Smooth muscle cell (in vitro differentiated cells): ENCODE measurements around the gene CNIH2. TPM values are rescaled to one million over a fixed set of nuclear protein-coding genes. Genes with fewer than 3 reads are reported as not detected.

Experiments used
- DNase-seq: peaks from one replicate; lab custom pipeline; 2025; ENCODE audit not compliant: unreplicated experiment; lab: John Stamatoyannopoulos, UW
- H2AFZ ChIP-seq: fragments of 200-600 bp; sonication (generic); 2 replicates; pipeline ENCODE4 v1.6.0; 2016; ENCODE audit warnings: antibody characterized with exemption, low read depth, mild to moderate bottlenecking
- H3F3A ChIP-seq: fragments of 200-600 bp; sonication (generic); 2 replicates; pipeline ENCODE4 v1.6.0; 2017; ENCODE audit warnings: antibody characterized with exemption, low read depth
- H3K27ac ChIP-seq: fragments of 200-600 bp; sonication (generic); 2 replicates; pipeline ENCODE4 v1.5.1; 2016; ENCODE audit warnings: low read depth, mild to moderate bottlenecking
- H3K27me3 ChIP-seq: fragments of 200-600 bp; sonication (generic); 2 replicates; pipeline ENCODE4 v1.6.1; 2016; ENCODE audit warnings: low read depth, mild to moderate bottlenecking
- H3K36me3 ChIP-seq: fragments of 200-600 bp; sonication (generic); 2 replicates; pipeline ENCODE4 v1.5.1; 2016; ENCODE audit warnings: low read depth
- H3K4me1 ChIP-seq: fragments of 200-600 bp; sonication (generic); 2 replicates; pipeline ENCODE4 v1.5.1; 2016; ENCODE audit warnings: low read depth
- H3K4me2 ChIP-seq: fragments of 200-600 bp; sonication (generic); 2 replicates; pipeline ENCODE4 v1.6.0; 2016; ENCODE audit warnings: mild to moderate bottlenecking
- H3K4me3 ChIP-seq: fragments of 200-600 bp; sonication (generic); 2 replicates; pipeline ENCODE4 v1.5.1; 2016; ENCODE audit warnings: mild to moderate bottlenecking
- H3K79me2 ChIP-seq: fragments of 200-600 bp; sonication (generic); 2 replicates; pipeline ENCODE4 v1.6.0; 2016; ENCODE audit warnings: low read depth, mild to moderate bottlenecking
- H3K9ac ChIP-seq: fragments of 200-600 bp; sonication (generic); 2 replicates; pipeline ENCODE4 v1.6.0; 2016; ENCODE audit warnings: low read depth
- H3K9me3 ChIP-seq: fragments of 200-600 bp; sonication (generic); replicated peaks from 2 replicates; pipeline ENCODE4 v1.5.1; 2016; ENCODE audit warnings: low read depth
- H4K20me1 ChIP-seq: fragments of 200-600 bp; sonication (generic); 2 replicates; pipeline ENCODE4 v1.6.0; 2016; ENCODE audit warnings: low read depth
- WGBS: methylation state at CpG from one replicate; pipeline ENCODE4 v1.1.7; 2016; ENCODE audit warnings: low lambda C conversion rate; 5-methylcytosine and 5-hydroxymethylcytosine counted together
- polyA plus RNA-seq: library from polyadenylated mRNA; unstranded; fragments of >200 nt; fragmentation: Nextera tagmentation; extraction: Ambion mirVana; gene quantifications from 2 replicates; pipeline ENCODE4 v1.2.1, GENCODE V29; 2016
- total RNA-seq: library from RNA; depleted of rRNA; stranded (reverse); fragments of >200 nt; gene quantifications from 2 replicates; pipeline ENCODE4 v1.2.3, GENCODE V29; 2014
- TF ChIP-seq, protein P1 (sequence below): fragments of 200-600 bp; sonication (generic); IDR thresholded peaks from 2 replicates; pipeline ENCODE4 v1.5.1; 2017; ENCODE audit warnings: borderline replicate concordance, mild to moderate bottlenecking, antibody characterized with exemption; ENCODE audit not compliant: insufficient read depth, poor library complexity, severe bottlenecking

The CNIH2 gene
- total and polyA plus RNA-seq, 2 experiments from 2014 or later: 12.2 to 17.0 TPM

DNA sequence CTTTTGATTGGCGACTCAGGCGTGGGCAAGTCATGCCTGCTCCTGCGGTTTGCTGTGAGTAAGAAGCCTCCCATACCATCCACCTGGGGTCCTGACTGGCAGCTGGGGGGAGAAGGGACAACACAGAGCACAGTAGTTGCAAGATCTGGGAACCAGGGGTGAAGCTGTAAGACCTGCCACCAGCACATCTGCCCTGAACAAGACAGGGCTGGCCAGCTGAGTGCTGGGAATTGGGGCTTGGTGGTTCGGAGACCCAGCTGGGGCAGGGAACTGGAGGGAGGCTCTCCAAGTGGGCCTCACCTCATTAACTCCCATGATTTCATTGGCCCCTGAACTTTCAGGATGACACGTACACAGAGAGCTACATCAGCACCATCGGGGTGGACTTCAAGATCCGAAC is 6.2 kb upstream of the CNIH2 start:
- TF ChIP-seq, protein P1, sequence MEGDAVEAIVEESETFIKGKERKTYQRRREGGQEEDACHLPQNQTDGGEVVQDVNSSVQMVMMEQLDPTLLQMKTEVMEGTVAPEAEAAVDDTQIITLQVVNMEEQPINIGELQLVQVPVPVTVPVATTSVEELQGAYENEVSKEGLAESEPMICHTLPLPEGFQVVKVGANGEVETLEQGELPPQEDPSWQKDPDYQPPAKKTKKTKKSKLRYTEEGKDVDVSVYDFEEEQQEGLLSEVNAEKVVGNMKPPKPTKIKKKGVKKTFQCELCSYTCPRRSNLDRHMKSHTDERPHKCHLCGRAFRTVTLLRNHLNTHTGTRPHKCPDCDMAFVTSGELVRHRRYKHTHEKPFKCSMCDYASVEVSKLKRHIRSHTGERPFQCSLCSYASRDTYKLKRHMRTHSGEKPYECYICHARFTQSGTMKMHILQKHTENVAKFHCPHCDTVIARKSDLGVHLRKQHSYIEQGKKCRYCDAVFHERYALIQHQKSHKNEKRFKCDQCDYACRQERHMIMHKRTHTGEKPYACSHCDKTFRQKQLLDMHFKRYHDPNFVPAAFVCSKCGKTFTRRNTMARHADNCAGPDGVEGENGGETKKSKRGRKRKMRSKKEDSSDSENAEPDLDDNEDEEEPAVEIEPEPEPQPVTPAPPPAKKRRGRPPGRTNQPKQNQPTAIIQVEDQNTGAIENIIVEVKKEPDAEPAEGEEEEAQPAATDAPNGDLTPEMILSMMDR: no peak
- H3K9me3 ChIP-seq: no peaks in the 10 kb centered on the region
- peaks cover 27% of the 10 kb centered on the region for H3K79me2 ChIP-seq
- 96% methylated on average over 7 of the region's 7 CpGs for WGBS
- no peak overlapping the region for H3K9ac ChIP-seq
- H3K4me3 ChIP-seq: no peak overlapping the region
- DNase-seq: no peak
- no peaks in the 10 kb centered on the region for H3K27me3 ChIP-seq
- peaks cover 6% of the 10 kb centered on the region for H3F3A ChIP-seq
- H2AFZ ChIP-seq: no peak overlapping the region
- H3K27ac ChIP-seq: no peak overlapping the region
- H3K36me3 ChIP-seq: peaks cover 3% of the 10 kb centered on the region
- H3K4me1 ChIP-seq: peaks cover 5% of the 10 kb centered on the region
- peaks cover 45% of the 10 kb centered on the region for H4K20me1 ChIP-seq
- no peak overlapping the region for H3K4me2 ChIP-seq

DNA sequence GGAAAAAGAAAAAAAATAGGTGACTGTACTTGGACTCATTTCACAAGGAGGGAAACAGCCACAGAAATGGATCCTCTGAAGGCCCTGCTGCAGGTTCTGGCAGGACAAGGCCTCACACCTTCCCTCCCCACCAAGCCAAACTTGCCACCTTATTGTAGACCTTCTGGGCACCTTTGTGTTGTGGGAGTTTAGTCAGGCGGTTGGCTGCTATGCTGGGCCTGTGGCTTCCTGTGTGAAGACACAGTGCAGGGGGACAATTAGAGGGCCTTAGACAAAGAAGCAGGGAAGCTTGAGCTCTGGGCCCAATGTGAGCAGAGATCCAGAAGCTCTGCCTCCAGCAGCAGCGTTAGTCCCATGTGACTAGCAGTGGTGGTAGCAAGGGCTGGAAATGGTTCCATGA is 5.4 kb upstream of the CNIH2 start:
- Histone ChIP-seq H3K27me3 (no peaks in the 10 kb centered on the region), H3K4me1 (peaks cover 5% of the 10 kb centered on the region), H3K79me2 (peaks cover 27% of the 10 kb centered on the region), H3K9ac (no peak overlapping the region), H3K4me3 (no peak overlapping the region), H3K27ac (no peak overlapping the region), H3K9me3 (no peaks in the 10 kb centered on the region), H3F3A (peaks cover 6% of the 10 kb centered on the region), H3K4me2 (no peak overlapping the region), H4K20me1 (peaks cover 52% of the 10 kb centered on the region), H2AFZ (no peak overlapping the region), H3K36me3 (peaks cover 3% of the 10 kb centered on the region)
- WGBS: 97% methylated on average over 2 of the region's 2 CpGs
- TF ChIP-seq, protein P1: no peak
- no peak for DNase-seq

DNA sequence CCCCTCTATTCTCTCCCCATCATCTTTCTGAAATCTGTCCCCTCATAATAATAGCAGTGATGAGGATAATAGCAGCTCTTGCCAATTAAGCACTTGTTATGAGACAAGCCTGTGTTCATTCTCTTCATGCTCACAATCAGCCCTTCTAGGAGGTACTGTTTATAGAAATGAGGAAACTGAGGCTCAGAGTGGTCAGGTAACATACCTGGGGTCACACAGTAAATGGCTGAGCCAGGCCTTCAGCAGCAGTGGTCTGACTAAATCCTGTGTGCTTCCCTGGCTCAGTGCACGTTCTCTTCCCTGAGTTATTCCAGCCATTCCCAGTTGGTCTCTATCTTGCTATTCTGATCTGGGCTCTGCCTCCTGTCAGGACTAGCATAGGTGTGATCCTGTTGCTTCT is 3.8 kb upstream of the CNIH2 start:
- peaks cover 52% of the 10 kb centered on the region for H4K20me1 ChIP-seq
- no peak overlapping the region for H3K27ac ChIP-seq
- no peaks in the 10 kb centered on the region for H3K9me3 ChIP-seq
- peaks cover 22% of the 10 kb centered on the region for H3K79me2 ChIP-seq
- peaks cover 3% of the 10 kb centered on the region for H3K36me3 ChIP-seq
- H3K9ac ChIP-seq: no peak overlapping the region
- H3K4me1 ChIP-seq: peaks cover 4% of the 10 kb centered on the region
- H3F3A ChIP-seq: peaks cover 6% of the 10 kb centered on the region
- H2AFZ ChIP-seq: no peak overlapping the region
- H3K4me2 ChIP-seq: no peak overlapping the region
- no peak overlapping the region for H3K4me3 ChIP-seq
- DNase-seq: no peak
- H3K27me3 ChIP-seq: no peaks in the 10 kb centered on the region
- TF ChIP-seq, protein P1: no peak
- WGBS: 85% methylated on average over 1 of the region's 1 CpG

DNA sequence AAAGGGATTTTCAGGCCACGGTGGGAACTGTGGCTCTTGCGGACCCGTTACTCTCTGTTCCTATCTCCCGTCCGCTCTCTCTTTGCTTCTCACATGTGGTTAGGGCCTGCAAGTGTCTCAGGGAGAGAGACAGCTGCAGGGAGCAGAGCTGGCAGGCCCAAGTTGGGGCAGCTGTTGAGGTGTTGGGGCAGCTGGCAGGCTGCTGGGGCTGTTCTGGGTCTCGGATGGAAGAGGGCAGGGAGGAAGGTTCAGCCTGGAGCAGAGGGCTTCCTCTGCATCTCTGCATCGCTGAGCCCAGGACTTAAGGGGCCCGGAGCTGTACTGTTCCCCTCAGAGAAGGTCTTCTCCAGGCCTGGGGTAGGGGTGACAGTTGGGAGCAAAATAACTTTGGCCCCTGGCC is 2.6 kb upstream of the CNIH2 start:
- Histone ChIP-seq H2AFZ (no peak overlapping the region), H3K9me3 (no peaks in the 10 kb centered on the region), H3K4me3 (no peak overlapping the region), H3K4me2 (no peak overlapping the region), H4K20me1 (peaks cover 43% of the 10 kb centered on the region), H3K27ac (no peak overlapping the region), H3K9ac (no peak overlapping the region), H3F3A (peaks cover 6% of the 10 kb centered on the region), H3K4me1 (no peaks in the 10 kb centered on the region), H3K79me2 (peaks cover 10% of the 10 kb centered on the region), H3K36me3 (peaks cover 3% of the 10 kb centered on the region), H3K27me3 (no peaks in the 10 kb centered on the region)
- TF ChIP-seq, protein P1: no peak
- WGBS: 94% methylated on average over 8 of the region's 8 CpGs
- no peak for DNase-seq
